ENCODE data around the gene ZNF274. TPM values are rescaled to one million over a fixed set of nuclear protein-coding genes. Genes with fewer than 3 reads are reported as not detected.

Gene ZNF274
- total and polyA plus RNA-seq, 9 of the 15 experiments (the other 6 are each of a cell fraction or from before 2014, with no cell fraction given), result 5.2 to 37.0 (median 28.1) TPM

DNA sequence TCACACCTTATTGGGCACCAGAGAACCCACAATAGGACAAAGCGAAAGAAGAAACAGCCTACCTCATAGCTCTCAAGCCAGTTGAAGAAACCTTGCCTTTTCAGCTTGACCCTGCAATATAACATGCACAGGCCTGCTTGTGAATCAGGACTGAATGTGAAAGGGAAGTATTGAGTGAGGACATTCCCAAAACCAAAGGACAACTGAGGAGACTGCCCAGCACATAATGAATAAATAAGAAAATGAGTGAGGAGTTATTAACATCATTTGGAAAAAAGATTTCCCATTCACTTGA is 30.2 kb downstream of the ZNF274 start:
- H3K27ac ChIP-seq (ENCODE audit: extremely low read depth, low read depth, low read length), result no peak overlapping the region
- no peak for DNase-seq (ENCODE audit: extremely low read depth in 1 of 4, low spot score in 3 of 4)
- in situ Hi-C loops (cut with MboI), result no loop called here
- WGBS (ENCODE audit: insufficient coverage, low coverage, missing lambda C conversion rate), result 93% methylated on average over 1 of the region's 1 CpG
- no peaks in the 10 kb centered on the region for H3K9me1 ChIP-seq (ENCODE audit: control insufficient read depth, insufficient read depth, low read length)
- no peak overlapping the region for H3K9ac ChIP-seq (ENCODE audit: insufficient read depth in 1 of 2, low read depth in 2 of 2, low read length in 2 of 2)
- CTCF ChIA-PET (ENCODE audit: low intra/inter-chr PET ratio), result no interaction called here
- no peaks in the 10 kb centered on the region for H3K79me2 ChIP-seq (ENCODE audit: control insufficient read depth, insufficient read depth, low read length)
- H3K4me1 ChIP-seq (replicated peaks in 1 of 2; ENCODE audit: control insufficient read depth in 2 of 2, insufficient read depth in 2 of 2, low read length in 2 of 2), result peaks cover 0 to 10% of the 10 kb centered on the region in 2 experiments; a peak in 1 of 5 replicates
- peaks cover 57% of the 10 kb centered on the region for H3K36me3 ChIP-seq (ENCODE audit: control insufficient read depth, insufficient read depth, low read length)
- H3K9me3 ChIP-seq (replicated peaks; ENCODE audit: control insufficient read depth, insufficient read depth, low read depth, low read length), result peaks cover 30% of the 10 kb centered on the region
- no peak overlapping the region for H3K4me3 ChIP-seq
- FAIRE-seq, result no peak
- no peak overlapping the region for H3K4me2 ChIP-seq (ENCODE audit: insufficient read depth, low read length)
- POLR2A ChIA-PET, result interaction anchor here (1.4 to 2.4 kb wide), 2 partner anchors 11 kb away, joined by 4 to 11 read pairs; no protein-coding TSS in a partner anchor
- no TSS peak for BruUV-seq (replicated peaks)
- TF ChIP-seq RFX5 (IDR thresholded peaks at IDR 0.05; ENCODE audit: low read depth, low read length) (no peak), PML (IDR thresholded peaks at IDR 0.05; ENCODE audit: low read length) (no peak), KAT7 (CRISPR knock-in tag; IDR thresholded peaks at IDR 0.05; ENCODE audit: borderline replicate concordance) (no peak), ZNF274 (IDR thresholded peaks at IDR 0.05; ENCODE audit: borderline replicate concordance, low read depth, low read length) (peak; percentile 56; the same call in 1 of the 2 replicates), ATF7 (IDR thresholded peaks at IDR 0.05) (no peak)
- TF ChIP-seq, protein P1, sequence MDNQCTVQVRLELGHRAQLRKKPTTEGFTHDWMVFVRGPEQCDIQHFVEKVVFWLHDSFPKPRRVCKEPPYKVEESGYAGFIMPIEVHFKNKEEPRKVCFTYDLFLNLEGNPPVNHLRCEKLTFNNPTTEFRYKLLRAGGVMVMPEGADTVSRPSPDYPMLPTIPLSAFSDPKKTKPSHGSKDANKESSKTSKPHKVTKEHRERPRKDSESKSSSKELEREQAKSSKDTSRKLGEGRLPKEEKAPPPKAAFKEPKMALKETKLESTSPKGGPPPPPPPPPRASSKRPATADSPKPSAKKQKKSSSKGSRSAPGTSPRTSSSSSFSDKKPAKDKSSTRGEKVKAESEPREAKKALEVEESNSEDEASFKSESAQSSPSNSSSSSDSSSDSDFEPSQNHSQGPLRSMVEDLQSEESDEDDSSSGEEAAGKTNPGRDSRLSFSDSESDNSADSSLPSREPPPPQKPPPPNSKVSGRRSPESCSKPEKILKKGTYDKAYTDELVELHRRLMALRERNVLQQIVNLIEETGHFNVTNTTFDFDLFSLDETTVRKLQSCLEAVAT (IDR thresholded peaks at IDR 0.05), result no peak
- H2AFZ ChIP-seq (ENCODE audit: low read depth, low read length), result no peak overlapping the region
- no peak; the same call in 2 of the 3 replicates for ATAC-seq
- intact Hi-C loops (cut with micrococcal nuclease), result no loop called here
- no peaks in the 10 kb centered on the region for H4K20me1 ChIP-seq (replicated peaks; ENCODE audit: control insufficient read depth, insufficient read depth, low read length)
- no peaks in the 10 kb centered on the region for H3K27me3 ChIP-seq (ENCODE audit: control insufficient read depth in 2 of 2, insufficient read depth in 2 of 2, low read length in 2 of 2)
